ENCODE measurements around the gene RPS6KA2.

DNA sequence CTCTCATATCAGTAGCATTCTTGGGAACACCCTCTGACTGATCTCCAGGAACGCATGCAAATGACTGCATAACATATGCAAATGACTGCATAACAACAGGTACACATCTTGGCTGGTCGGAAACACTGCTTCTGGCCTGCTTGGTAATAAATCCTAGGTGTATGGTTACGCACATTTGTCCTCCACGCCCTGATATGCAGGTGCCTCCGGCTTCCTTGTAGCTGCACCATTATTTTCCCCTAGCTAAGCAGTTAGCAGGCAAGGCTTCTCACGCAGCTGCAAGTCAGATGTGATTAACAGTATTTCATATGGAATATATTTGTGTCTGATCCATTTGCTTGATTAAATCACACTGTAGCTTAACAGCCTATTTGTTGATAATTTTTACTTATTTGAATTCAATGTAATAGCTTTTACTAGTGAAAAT is 5.9 kb downstream of the RPS6KA2 start:
- TF ChIP-seq, protein P1, sequence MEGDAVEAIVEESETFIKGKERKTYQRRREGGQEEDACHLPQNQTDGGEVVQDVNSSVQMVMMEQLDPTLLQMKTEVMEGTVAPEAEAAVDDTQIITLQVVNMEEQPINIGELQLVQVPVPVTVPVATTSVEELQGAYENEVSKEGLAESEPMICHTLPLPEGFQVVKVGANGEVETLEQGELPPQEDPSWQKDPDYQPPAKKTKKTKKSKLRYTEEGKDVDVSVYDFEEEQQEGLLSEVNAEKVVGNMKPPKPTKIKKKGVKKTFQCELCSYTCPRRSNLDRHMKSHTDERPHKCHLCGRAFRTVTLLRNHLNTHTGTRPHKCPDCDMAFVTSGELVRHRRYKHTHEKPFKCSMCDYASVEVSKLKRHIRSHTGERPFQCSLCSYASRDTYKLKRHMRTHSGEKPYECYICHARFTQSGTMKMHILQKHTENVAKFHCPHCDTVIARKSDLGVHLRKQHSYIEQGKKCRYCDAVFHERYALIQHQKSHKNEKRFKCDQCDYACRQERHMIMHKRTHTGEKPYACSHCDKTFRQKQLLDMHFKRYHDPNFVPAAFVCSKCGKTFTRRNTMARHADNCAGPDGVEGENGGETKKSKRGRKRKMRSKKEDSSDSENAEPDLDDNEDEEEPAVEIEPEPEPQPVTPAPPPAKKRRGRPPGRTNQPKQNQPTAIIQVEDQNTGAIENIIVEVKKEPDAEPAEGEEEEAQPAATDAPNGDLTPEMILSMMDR (conservative IDR thresholded peaks at IDR 0.05), result no peak
- TF ChIP-seq EZH2 (IDR thresholded peaks at IDR 0.05; ENCODE audit: low read depth), result no peak
